ENCODE measurements around the gene MRPL12. TPM values are rescaled to one million over a fixed set of nuclear protein-coding genes. Genes with fewer than 3 reads are reported as not detected.

The MRPL12 gene
- total and polyA plus RNA-seq, 9 of the 15 experiments (the other 6 are each of a cell fraction or from before 2014, with no cell fraction given) = 0.94 to 338 (median 100) TPM

GRCh38 chr17:81702934-81703746, at the start of gene MRPL12 (continued):
- no peak; the same call in 1 of the 2 replicates for TF ChIP-seq RFX5 (IDR thresholded peaks at IDR 0.05; ENCODE audit: low read depth, low read length)
- peak; percentile 88 for TF ChIP-seq CXXC5 (CRISPR knock-in tag; IDR thresholded peaks at IDR 0.05)
- TF ChIP-seq CBX5 (IDR thresholded peaks at IDR 0.05; ENCODE audit: borderline replicate concordance, low read depth) = no peak
- no peak for TF ChIP-seq HDGF (IDR thresholded peaks at IDR 0.05)
- no peak for TF ChIP-seq SETDB1 (IDR thresholded peaks at IDR 0.05; ENCODE audit: low read length)
- no peak; the same call in 1 of the 2 replicates for TF ChIP-seq TOE1 (IDR thresholded peaks at IDR 0.05; ENCODE audit: borderline replicate concordance)
- TF ChIP-seq TOE1 (CRISPR knock-in tag; IDR thresholded peaks at IDR 0.05; ENCODE audit: borderline replicate concordance, low read depth) = no peak
- no peak for TF ChIP-seq LARP7 (IDR thresholded peaks at IDR 0.05)
- TF ChIP-seq NRF1 (conservative IDR thresholded peaks at IDR 0.05 in 1 of 2, IDR thresholded peaks at IDR 0.05 in 1 of 2) = peak; percentile 95 to 96
- TF ChIP-seq ZFX (CRISPR knock-in tag; IDR thresholded peaks at IDR 0.05) = peak; percentile 89
- no peak for TF ChIP-seq MED1 (CRISPR knock-in tag; IDR thresholded peaks at IDR 0.05; ENCODE audit: borderline replicate concordance)
- TF ChIP-seq EWSR1 (IDR thresholded peaks at IDR 0.05; ENCODE audit: borderline replicate concordance, low read depth, partially characterized antibody) = no peak
- TF ChIP-seq ZNF184 (CRISPR knock-in tag; IDR thresholded peaks at IDR 0.05) = no peak
- 0 out of 2 replicates have a peak, but pooled peaks have one; percentile 64 for TF ChIP-seq NR1H2 (CRISPR knock-in tag; IDR thresholded peaks at IDR 0.05)
- TF ChIP-seq BRF1 (IDR thresholded peaks at IDR 0.05; ENCODE audit: borderline replicate concordance, extremely low read depth, insufficient read length) = no peak
- no peak for TF ChIP-seq HES1 (IDR thresholded peaks at IDR 0.05; ENCODE audit: low read depth)
- TF ChIP-seq ZNF766 (CRISPR knock-in tag; conservative IDR thresholded peaks at IDR 0.05) = no peak; the same call in 1 of the 2 replicates
- no peak for TF ChIP-seq ZC3H8 (IDR thresholded peaks at IDR 0.05)
- peak; percentile 84 for TF ChIP-seq CCNT2 (IDR thresholded peaks at IDR 0.05; ENCODE audit: borderline replicate concordance, extremely low read depth, insufficient read length, low read depth, low read length)
- no peak for TF ChIP-seq ZNF79 (CRISPR knock-in tag; IDR thresholded peaks at IDR 0.05; ENCODE audit: low read depth)
- TF ChIP-seq MAZ (CRISPR knock-in tag; conservative IDR thresholded peaks at IDR 0.05 in 1 of 2, IDR thresholded peaks at IDR 0.05 in 1 of 2) = peak; percentile 76 to 84; a peak in 3 of 4 replicates
- no peak for TF ChIP-seq SAFB (IDR thresholded peaks at IDR 0.05; ENCODE audit: borderline replicate concordance, low read depth, low read length)
- TF ChIP-seq BCL6 (CRISPR knock-in tag; IDR thresholded peaks at IDR 0.05) = no peak
- TF ChIP-seq SNRNP70 (optimal IDR thresholded peaks at IDR 0.05; ENCODE audit: low read depth, low read length) = no peak
- peak; percentile 25 to 83 (median 67) for TF ChIP-seq YY1 (IDR thresholded peaks at IDR 0.05; ENCODE audit: borderline replicate concordance in 1 of 3, control insufficient read depth in 1 of 3, extremely low read depth in 1 of 3, insufficient read depth in 3 of 3, insufficient read length in 1 of 3, insufficient replicate concordance in 2 of 3, low read depth in 1 of 3, low read length in 2 of 3)
- TF ChIP-seq KAT8 (IDR thresholded peaks at IDR 0.05; ENCODE audit: low read depth) = no peak
- TF ChIP-seq RBM22 (IDR thresholded peaks at IDR 0.05; ENCODE audit: low read depth, low read length, poor library complexity, severe bottlenecking) = peak; percentile 77
- TF ChIP-seq RNF2 (IDR thresholded peaks at IDR 0.05) = peak; percentile 62; the same call in 1 of the 2 replicates
- TF ChIP-seq TAF15 (IDR thresholded peaks at IDR 0.05; ENCODE audit: low read depth, low read length) = no peak
- TF ChIP-seq ARHGAP35 (IDR thresholded peaks at IDR 0.05; ENCODE audit: partially characterized antibody) = no peak
